A549 (cell line): ENCODE measurements around the gene IFNB1.

ENCODE experiments used
- CEBPB ChIP-seq, 2 experiments: fragments of >200 bp in 1 of 2; sonication (Bioruptor Twin) in 1 of 2; formaldehyde crosslinking in 1 of 2; IDR thresholded peaks; 2 replicates each; pipeline ENCODE4 v1.6.1; 2012 to 2016
- ELK1 ChIP-seq: fragments of 150-350 bp; IDR thresholded peaks from 2 replicates; pipeline ENCODE4 v1.6.1; 2014; ENCODE audit warnings: low read depth, mild to moderate bottlenecking, low read length
- MYC ChIP-seq: IDR thresholded peaks from 2 replicates; pipeline ENCODE4 v1.6.1; 2012; ENCODE audit warnings: mild to moderate bottlenecking, inconsistent platforms, low read length, improper control_type of control experiment, borderline replicate concordance

- TF ChIP-seq MYC (no peak), CEBPB (IDR thresholded peaks at IDR 0.05) (no peak), ELK1 (no peak)
Measured at GRCh38 chr9:21053851-21054250, 23.9 kb downstream of the IFNB1 start.
